GM15510 (cell line): ENCODE data around the gene ANKRD40.

Experiments
- POLR2A ChIP-seq: IDR thresholded peaks from 3 replicates; pipeline ENCODE4 v1.6.1; 2011; ENCODE audit warnings: borderline replicate concordance; ENCODE audit not compliant: insufficient read length; ENCODE audit errors: extremely low read depth

The ANKRD40 gene

GRCh38 chr17:50668025-50668837 is 39.5 kb downstream of the ANKRD40 start:
- TF ChIP-seq POLR2A = no peak

- TF ChIP-seq POLR2A = no peak
Observed at GRCh38 chr17:50667259-50668024, 40.3 kb downstream of the ANKRD40 start.

GRCh38 chr17:50666316-50666715 is 41.4 kb downstream of the ANKRD40 start:
- no peak for TF ChIP-seq POLR2A

- no peak for TF ChIP-seq POLR2A
Observed at GRCh38 chr17:50665838-50666237, 41.9 kb downstream of the ANKRD40 start.

GRCh38 chr17:50664788-50665458 is 42.8 kb downstream of the ANKRD40 start:
- TF ChIP-seq POLR2A = no peak

- no peak for TF ChIP-seq POLR2A
Observed at GRCh38 chr17:50663812-50664374, 43.8 kb downstream of the ANKRD40 start.

GRCh38 chr17:50662632-50663225 is 45.0 kb downstream of the ANKRD40 start:
- no peak for TF ChIP-seq POLR2A

GRCh38 chr17:50661795-50662391 is 45.8 kb downstream of the ANKRD40 start:
- TF ChIP-seq POLR2A = no peak

- no peak for TF ChIP-seq POLR2A
Observed at GRCh38 chr17:50661348-50661747, 46.4 kb downstream of the ANKRD40 start.

- TF ChIP-seq POLR2A = no peak
Observed at GRCh38 chr17:50660887-50661345, 46.8 kb downstream of the ANKRD40 start.

GRCh38 chr17:50660042-50660886 is 47.5 kb downstream of the ANKRD40 start:
- no peak for TF ChIP-seq POLR2A

- TF ChIP-seq POLR2A = no peak
Observed at GRCh38 chr17:50659179-50659578, 48.5 kb downstream of the ANKRD40 start.

- TF ChIP-seq POLR2A = no peak
Observed at GRCh38 chr17:50658616-50659015, 49.1 kb downstream of the ANKRD40 start.
